GM19452 (cell line): ENCODE measurements around the gene RASSF7.

Experiments used
- ATAC-seq: cut with Tn5 transposase; IDR thresholded peaks from one replicate; pipeline ENCODE4 v1.9.1; 2021; ENCODE audit not compliant: unreplicated experiment

Gene RASSF7

DNA sequence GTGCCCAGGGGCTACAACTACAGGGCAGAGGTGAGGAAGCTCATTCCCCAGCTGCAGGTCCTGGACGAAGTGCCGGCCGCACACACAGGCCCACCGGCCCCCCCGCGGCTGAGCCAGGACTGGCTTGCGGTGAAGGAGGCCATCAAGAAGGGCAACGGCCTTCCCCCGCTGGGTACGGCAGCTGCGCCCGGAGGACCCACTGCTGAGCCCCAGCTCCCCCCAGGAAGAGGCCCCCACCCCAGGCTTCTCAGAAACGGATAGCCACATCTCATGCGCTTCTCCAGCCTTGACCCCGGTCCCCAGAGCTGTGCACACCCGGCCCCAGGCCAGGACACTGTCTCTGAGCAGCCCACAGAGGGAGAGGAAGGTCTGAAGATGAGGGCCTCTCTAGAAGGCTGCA lies 9.6 kb upstream of the RASSF7 start:
- no peak for ATAC-seq

- no peak for ATAC-seq
These were observed 9.2 kb upstream of the RASSF7 start for GRCh38 chr11:551596-551995.

- no peak for ATAC-seq
These were observed 7.4 kb upstream of the RASSF7 start for GRCh38 chr11:553083-553987.

GRCh38 chr11:553988-554340 lies 6.8 kb upstream of the RASSF7 start:
- ATAC-seq: no peak

GRCh38 chr11:554428-555226 lies 6.1 kb upstream of the RASSF7 start:
- ATAC-seq: no peak

DNA sequence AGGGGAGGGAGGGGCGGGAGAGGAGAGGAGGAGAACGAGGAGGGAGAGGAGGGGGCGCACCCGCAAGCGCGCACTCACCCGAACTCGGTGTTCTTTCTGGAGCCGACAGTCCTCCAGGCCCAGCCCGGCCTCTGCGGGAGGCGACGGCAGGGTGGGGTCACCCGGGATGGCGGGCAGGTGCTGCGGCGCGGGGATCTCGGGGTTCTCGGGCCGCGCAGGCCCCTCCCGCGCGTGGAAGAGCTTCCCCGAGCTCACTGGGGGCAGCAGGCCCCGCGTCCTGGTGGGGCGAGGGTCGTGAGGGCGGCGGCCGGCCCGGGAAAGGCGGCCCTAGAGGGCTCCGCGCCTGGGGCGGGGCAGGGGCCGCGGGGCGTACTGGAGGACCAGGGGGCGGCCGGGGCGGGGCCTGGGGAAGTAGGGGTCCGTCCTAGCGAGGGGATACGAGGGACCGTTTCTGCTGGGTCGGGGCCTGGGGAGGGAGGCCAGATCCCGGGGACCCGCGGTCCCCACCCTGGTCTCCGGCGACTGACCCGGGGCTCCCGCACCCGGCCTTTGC lies 5.5 kb upstream of the RASSF7 start:
- no peak for ATAC-seq

DNA sequence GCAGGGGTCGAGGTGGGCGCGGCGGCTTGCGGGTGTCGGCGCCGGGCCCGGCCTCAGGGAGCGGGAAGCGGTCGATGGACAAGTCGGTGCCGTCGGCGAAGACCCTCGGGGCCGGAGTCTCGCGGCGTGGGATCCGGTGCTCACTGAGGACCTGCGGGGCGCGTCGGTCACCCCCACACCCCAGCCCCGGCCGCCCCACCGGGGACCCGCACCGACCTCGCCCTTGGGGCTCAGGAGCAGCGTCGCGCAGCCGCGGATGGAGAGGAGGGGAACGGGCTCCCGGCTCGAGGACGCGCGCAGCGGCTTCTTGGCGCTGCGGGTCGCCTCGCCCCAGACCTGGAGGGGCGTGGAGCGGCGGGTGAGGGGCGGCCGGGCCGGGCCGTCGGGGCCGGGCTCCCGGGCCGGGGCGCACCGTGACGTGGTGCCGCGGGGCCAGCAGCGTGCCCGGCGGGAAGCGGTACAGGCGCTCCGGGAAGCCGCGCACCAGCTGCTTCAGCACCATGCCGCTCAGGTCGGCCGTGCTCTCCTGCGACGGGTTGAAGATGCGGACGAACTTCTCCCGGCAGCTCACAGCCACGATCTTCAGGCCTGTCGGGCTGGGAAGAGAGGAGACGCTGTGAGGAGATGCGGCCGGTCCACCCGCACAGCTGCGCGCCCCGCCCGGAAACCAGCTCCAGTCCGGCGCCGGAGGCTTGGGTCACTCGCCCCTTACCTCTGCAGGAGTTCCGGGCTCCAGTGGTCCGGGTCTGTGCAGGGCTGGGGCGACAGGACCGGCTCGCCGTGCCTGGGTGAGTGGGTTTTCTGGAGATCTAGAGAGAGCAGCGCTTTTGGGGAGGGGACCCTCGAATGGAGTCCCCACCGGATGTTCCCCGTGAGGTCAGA lies 4.7 kb upstream of the RASSF7 start:
- no peak for ATAC-seq

DNA sequence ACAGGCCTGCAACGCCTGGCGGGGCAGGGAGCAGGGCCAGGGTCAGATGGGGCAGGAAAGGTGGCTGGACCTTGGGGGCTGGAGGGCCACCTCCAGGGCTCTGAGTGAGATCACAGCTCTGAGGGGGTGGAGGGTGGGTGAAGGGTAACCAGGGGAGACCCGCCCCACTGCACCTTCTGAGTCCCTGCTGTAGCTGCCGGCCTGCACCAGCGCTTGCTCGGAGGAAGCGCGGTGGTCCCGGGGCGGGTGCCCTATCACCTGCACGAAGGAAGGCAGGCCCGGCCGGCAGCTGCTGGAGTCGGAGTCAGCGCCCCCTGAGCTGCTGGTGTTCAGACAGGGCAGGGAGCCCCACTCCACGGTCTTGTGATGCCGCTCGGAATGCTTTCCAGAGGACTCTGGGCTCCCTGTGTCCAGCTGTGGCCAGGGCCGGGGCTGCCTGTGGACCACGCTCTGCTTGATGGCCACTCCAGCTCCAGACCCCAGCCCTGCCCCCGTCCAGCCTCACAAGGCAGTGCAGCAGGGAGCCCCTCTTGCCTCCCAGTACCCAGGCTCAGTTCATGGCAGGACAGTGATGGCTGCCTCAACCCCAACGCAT lies 4.0 kb upstream of the RASSF7 start:
- ATAC-seq: no peak

GRCh38 chr11:557328-558132 lies 3.2 kb upstream of the RASSF7 start:
- no peak for ATAC-seq

GRCh38 chr11:558503-558902 lies 2.3 kb upstream of the RASSF7 start:
- no peak for ATAC-seq

DNA sequence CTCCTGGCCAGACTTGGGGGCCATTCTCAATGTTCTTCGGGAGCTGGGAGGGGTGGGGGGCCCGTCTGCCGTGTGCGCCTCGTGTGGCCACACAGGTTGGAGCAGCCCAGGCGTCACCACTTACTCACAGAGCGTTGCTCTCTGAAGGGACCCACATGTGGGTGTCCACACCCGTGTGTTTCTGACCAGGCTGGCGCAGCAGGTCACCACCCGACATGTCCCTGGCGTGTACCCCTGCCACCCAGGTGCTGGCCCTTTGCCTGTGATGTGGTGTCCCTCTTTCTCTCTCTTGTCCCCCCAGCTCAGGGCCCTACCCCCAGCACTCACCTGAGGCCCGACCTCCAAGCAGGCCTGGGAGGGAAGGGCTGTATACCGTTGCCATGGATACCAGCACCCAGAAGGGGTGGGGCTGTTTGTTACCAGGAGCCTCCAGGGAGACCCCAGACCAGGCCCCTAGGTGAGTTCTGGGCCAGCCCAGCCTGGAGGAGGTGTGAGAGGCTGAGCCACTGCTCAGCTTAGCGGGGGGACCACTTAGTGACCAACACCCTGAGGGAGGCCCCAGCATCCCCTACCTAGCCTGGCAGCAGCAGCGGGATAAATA lies 1.6 kb upstream of the RASSF7 start:
- no peak for ATAC-seq

- no peak for ATAC-seq
These were observed 962 bp upstream of the RASSF7 start for GRCh38 chr11:559712-560304.

GRCh38 chr11:561148-562003 lies 606 bp downstream of the RASSF7 start:
- peak; percentile 12 for ATAC-seq

DNA sequence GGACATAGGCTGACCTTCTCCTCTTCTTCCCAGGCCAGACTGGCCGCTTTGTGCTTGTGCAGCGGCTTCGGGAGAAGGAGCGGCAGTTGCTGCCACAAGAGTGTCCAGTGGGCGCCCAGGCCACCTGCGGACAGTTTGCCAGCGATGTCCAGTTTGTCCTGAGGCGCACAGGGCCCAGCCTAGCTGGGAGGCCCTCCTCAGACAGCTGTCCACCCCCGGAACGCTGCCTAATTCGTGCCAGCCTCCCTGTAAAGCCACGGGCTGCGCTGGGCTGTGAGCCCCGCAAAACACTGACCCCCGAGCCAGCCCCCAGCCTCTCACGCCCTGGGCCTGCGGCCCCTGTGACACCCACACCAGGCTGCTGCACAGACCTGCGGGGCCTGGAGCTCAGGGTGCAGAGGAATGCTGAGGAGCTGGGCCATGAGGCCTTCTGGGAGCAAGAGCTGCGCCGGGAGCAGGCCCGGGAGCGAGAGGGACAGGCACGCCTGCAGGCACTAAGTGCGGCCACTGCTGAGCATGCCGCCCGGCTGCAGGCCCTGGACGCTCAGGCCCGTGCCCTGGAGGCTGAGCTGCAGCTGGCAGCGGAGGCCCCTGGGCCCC lies 1.4 kb downstream of the RASSF7 start:
- ATAC-seq: no peak

GRCh38 chr11:563066-563811 lies 2.5 kb downstream of the RASSF7 start:
- no peak for ATAC-seq

GRCh38 chr11:563812-564578 lies 3.2 kb downstream of the RASSF7 start:
- ATAC-seq: no peak
